HG03066 (cell line): ENCODE results near the gene HAGHL.
"Not testable (repeated sequence)": the region's sequence is repeated elsewhere in the genome, so short reads cannot be mapped to it uniquely, and the experiment has no call there.

Experiments
- ATAC-seq: cut with Tn5 transposase; IDR thresholded peaks from one replicate; pipeline ENCODE4 v1.9.1; 2021; ENCODE audit warnings: low read depth; ENCODE audit not compliant: unreplicated experiment

HAGHL gene

GRCh38 chr16:732332-732731 lies 5.4 kb downstream of the HAGHL start:
- no peak for ATAC-seq

- ATAC-seq, result no peak
Measured at GRCh38 chr16:732936-733335, 6.0 kb downstream of the HAGHL start.

GRCh38 chr16:733382-734207 lies 6.7 kb downstream of the HAGHL start:
- ATAC-seq, result no peak

- ATAC-seq, result no peak
Measured at GRCh38 chr16:734208-734980, 7.5 kb downstream of the HAGHL start.

GRCh38 chr16:734981-735881 lies 8.3 kb downstream of the HAGHL start:
- ATAC-seq, result no peak

- ATAC-seq, result peak; percentile 39
Measured at GRCh38 chr16:735982-736453, 9.1 kb downstream of the HAGHL start.

- no peak for ATAC-seq
Measured at GRCh38 chr16:736936-737481, 10.1 kb downstream of the HAGHL start.

GRCh38 chr16:739560-740458 lies 12.9 kb downstream of the HAGHL start:
- no peak for ATAC-seq

GRCh38 chr16:740459-740763 lies 13.5 kb downstream of the HAGHL start:
- ATAC-seq, result no peak

GRCh38 chr16:740764-741505 lies 14.0 kb downstream of the HAGHL start, which contains the start of gene CIAO3:
CIAO3 (minus strand) TSS chr16:740997; CDS start chr16:740985, 12 bp downstream.
- ATAC-seq, result peak; percentile 44

- no peak for ATAC-seq
Measured at GRCh38 chr16:741986-742629, 15.2 kb downstream of the HAGHL start.

GRCh38 chr16:742894-743293 lies 16.0 kb downstream of the HAGHL start:
- not testable (repeated sequence) for ATAC-seq

GRCh38 chr16:743794-744500 lies 17.0 kb downstream of the HAGHL start:
- no peak for ATAC-seq

- ATAC-seq, result no peak
Measured at GRCh38 chr16:745739-746138, 18.8 kb downstream of the HAGHL start.

- no peak for ATAC-seq
Measured at GRCh38 chr16:746637-747036, 19.7 kb downstream of the HAGHL start.

- ATAC-seq, result no peak
Measured at GRCh38 chr16:747978-748746, 21.3 kb downstream of the HAGHL start.

- ATAC-seq, result no peak
Measured at GRCh38 chr16:749010-749409, 22.1 kb downstream of the HAGHL start.
